ACC112 (cell line): Measurements from ENCODE around the gene MCRIP2.
A peak's percentile ranks its signal among the peaks of the same experiment; 100 is the strongest.

Experiments used
- H2AFZ ChIP-seq: fragments of 200-600 bp; sonication (generic); one replicate; pipeline ENCODE4 v1.6.0; 2017; ENCODE audit warnings: antibody characterized with exemption, low read length; ENCODE audit not compliant: unreplicated experiment
- H3K27ac ChIP-seq: fragments of 200-600 bp; sonication (generic); 2 replicates; pipeline ENCODE4 v1.5.1; 2014; ENCODE audit warnings: low read depth, mild to moderate bottlenecking, antibody characterized with exemption, low read length, moderate library complexity
- H3K27me3 ChIP-seq: fragments of 200-600 bp; sonication (generic); 2 replicates; pipeline ENCODE4 v1.6.1; 2014; ENCODE audit warnings: mild to moderate bottlenecking, antibody characterized with exemption, low read length, moderate library complexity, mixed read lengths; ENCODE audit not compliant: insufficient read depth
- H3K36me3 ChIP-seq: fragments of 200-600 bp; sonication (generic); 2 replicates; pipeline ENCODE4 v1.6.1; 2016; ENCODE audit warnings: mild to moderate bottlenecking, antibody characterized with exemption, low read length, moderate library complexity, mixed read lengths; ENCODE audit not compliant: insufficient read depth
- H3K4me1 ChIP-seq: fragments of 200-600 bp; sonication (generic); one replicate; pipeline ENCODE4 v1.6.1; 2016; ENCODE audit warnings: low read length, mixed read lengths; ENCODE audit not compliant: insufficient read depth, unreplicated experiment, control insufficient read depth
- H3K4me3 ChIP-seq: fragments of 200-600 bp; sonication (generic); 2 replicates; pipeline ENCODE4 v1.5.1; 2014; ENCODE audit warnings: mild to moderate bottlenecking, low read depth, low read length
- H3K79me2 ChIP-seq: fragments of 200-600 bp; sonication (generic); one replicate; pipeline ENCODE4 v1.6.0; 2016; ENCODE audit warnings: low read length; ENCODE audit not compliant: control insufficient read depth, unreplicated experiment, insufficient read depth

Gene MCRIP2

DNA sequence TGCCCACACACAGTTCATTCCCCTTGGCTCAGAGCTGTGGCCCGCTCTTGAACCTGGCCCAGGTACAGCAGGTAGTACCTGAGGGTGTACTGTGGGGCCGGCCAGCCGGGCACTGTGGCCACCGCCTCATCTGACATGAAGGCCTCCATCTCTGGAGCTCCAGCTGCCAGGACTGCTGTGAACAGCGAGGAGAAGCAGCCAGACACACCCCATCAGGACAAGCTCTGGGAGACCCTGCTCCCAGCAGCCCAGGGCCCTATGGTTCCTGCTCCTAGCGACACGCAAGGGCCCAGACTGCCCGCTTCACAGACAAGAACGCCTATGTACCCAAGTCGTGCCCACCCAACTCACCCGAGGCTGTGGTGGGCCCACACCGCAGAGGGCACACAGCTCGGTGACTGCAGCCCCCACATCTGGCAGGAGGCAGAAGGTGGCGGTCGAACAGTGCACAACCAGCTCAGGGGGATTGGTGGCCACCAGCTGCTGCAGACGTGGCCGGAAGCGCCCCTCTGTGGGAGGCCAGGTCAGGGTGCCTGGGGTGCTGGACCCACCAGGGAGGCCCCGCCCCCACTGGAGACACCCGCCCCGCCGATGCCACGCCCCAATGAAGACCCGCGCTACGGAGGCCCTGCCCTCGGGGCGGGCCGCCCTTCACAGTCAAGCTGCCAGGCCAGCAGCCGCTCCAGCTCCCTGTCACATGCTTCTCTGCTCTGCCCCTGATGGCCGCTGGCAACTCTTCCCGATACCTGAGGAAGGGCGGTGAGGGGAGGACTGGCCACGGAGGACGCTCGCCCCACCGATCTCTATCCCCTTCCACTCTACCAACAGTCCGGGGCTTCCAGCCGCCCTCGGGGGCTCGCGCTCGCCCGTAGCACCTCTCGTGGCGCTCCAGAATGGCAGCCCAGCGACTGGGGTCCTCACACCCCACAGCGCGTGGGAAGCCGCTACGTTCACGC, 37.5 kb downstream of the MCRIP2 start:
- H3K27me3 ChIP-seq: no peaks in the 10 kb centered on the region
- peaks cover 38% of the 10 kb centered on the region for H3K79me2 ChIP-seq
- peaks cover 16% of the 10 kb centered on the region; the same call in 1 of the 2 replicates for H3K36me3 ChIP-seq
- peak overlapping the region; percentile 31; the same call in 1 of the 2 replicates for H3K27ac ChIP-seq
- peak overlapping the region; percentile 83 for H3K4me3 ChIP-seq
- H2AFZ ChIP-seq: peak overlapping the region; percentile 87
- H3K4me1 ChIP-seq: peaks cover 24% of the 10 kb centered on the region

DNA sequence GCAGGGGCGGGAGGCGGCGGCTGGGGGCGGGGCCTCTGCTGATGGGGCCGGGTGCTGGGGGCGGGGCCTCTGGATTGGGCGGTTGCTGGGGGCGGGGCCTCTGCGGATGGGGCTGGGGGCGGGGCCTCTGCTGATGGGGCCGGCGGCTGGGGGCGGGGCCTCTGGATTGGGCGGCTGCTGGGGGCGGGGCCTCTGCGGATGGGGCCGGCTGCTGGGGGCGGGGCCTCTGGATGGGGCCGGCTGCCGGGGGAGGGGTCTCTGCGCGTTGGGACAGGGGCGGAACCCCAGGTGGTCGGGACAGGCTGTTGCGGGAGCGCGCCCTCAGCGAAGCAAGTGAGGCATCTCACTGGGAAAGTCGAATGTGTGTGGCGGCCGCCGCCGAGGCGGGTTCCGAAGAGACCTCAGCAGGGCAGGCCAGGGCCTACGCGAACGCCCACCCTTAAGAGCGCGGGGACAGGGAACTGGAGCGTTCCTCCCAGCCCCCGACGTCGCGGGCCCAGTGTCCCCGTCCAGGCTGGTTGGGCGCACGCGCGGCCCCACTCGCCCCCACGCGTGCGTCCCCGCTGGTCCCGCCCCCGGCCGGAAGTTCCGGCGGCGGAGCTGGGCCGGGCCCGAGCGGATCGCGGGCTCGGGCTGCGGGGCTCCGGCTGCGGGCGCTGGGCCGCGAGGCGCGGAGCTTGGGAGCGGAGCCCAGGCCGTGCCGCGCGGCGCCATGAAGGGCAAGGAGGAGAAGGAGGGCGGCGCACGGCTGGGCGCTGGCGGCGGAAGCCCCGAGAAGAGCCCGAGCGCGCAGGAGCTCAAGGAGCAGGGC, 38.4 kb downstream of the MCRIP2 start, which contains the start of gene STUB1:
STUB1 (plus strand) TSS at position 597 of the 811 bp plus-strand sequence; CDS start at position 713, 116 bp downstream.
- Histone ChIP-seq H3K4me1 (peaks cover 24% of the 10 kb centered on the region), H3K27ac (peak within 1 kb of the TSS; percentile 76), H2AFZ (peak within 1 kb of the TSS; percentile 87)

DNA sequence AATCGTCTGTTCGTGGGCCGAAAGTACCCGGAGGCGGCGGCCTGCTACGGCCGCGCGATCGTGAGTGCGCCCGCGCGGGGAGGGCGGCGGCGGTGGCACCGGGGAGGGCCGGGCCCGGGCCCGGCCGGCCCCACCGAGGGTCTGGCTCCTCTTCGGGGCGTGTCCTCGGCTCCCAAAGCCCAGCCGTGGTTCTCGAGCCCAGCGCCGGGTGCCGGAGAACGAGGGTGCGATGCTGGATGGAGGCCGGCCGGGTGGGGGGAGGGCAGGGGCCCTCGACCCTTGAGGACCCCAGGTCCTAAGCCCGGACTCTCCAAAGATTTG, 39.0 kb downstream of the MCRIP2 start:
- Histone ChIP-seq H3K79me2 (peaks cover 41% of the 10 kb centered on the region), H3K4me3 (peak overlapping the region; percentile 92), H3K27ac (peak overlapping the region; percentile 76), H3K27me3 (no peaks in the 10 kb centered on the region), H3K36me3 (peaks cover 23% of the 10 kb centered on the region; the same call in 1 of the 2 replicates), H3K4me1 (peaks cover 24% of the 10 kb centered on the region), H2AFZ (peak overlapping the region; percentile 29)

More for the DNA sequence above, 38.4 kb downstream of the MCRIP2 start, which contains the start of gene STUB1:
- Histone ChIP-seq H3K79me2 (peaks cover 38% of the 10 kb centered on the region), H3K27me3 (no peaks in the 10 kb centered on the region), H3K4me3 (peak within 1 kb of the TSS; percentile 92), H3K36me3 (peaks cover 17% of the 10 kb centered on the region; the same call in 1 of the 2 replicates)

DNA sequence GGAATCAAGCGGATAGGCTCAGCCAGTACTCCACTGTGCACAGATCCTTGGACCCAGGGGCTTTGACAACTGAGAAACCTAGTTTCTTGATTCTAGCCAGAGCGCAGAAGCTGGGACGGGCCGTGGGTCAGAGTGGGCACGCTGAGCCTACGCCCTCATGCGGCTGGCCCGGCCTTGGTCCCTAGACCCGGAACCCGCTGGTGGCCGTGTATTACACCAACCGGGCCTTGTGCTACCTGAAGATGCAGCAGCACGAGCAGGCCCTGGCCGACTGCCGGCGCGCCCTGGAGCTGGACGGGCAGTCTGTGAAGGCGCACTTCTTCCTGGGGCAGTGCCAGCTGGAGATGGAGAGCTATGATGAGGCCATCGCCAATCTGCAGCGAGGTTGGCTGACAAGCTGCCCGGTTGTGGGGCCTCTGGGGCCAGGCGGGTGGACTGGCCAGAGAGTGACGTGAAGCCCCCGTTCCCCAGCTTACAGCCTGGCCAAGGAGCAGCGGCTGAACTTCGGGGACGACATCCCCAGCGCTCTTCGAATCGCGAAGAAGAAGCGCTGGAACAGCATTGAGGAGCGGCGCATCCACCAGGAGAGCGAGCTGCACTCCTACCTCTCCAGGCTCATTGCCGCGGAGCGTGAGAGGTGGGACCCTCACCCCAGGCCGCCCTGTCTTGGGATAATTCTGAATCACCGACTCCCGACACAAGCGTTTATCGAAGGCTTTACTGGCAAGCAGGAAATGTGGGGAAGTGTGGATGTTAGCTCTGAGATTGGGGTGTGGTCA, 39.5 kb downstream of the MCRIP2 start:
- Histone ChIP-seq H3K4me3 (peak overlapping the region; percentile 92), H3K4me1 (peaks cover 24% of the 10 kb centered on the region), H3K36me3 (peaks cover 25% of the 10 kb centered on the region; the same call in 1 of the 2 replicates), H3K27me3 (no peaks in the 10 kb centered on the region), H2AFZ (peak overlapping the region; percentile 29), H3K79me2 (peaks cover 42% of the 10 kb centered on the region), H3K27ac (peak overlapping the region; percentile 76)

DNA sequence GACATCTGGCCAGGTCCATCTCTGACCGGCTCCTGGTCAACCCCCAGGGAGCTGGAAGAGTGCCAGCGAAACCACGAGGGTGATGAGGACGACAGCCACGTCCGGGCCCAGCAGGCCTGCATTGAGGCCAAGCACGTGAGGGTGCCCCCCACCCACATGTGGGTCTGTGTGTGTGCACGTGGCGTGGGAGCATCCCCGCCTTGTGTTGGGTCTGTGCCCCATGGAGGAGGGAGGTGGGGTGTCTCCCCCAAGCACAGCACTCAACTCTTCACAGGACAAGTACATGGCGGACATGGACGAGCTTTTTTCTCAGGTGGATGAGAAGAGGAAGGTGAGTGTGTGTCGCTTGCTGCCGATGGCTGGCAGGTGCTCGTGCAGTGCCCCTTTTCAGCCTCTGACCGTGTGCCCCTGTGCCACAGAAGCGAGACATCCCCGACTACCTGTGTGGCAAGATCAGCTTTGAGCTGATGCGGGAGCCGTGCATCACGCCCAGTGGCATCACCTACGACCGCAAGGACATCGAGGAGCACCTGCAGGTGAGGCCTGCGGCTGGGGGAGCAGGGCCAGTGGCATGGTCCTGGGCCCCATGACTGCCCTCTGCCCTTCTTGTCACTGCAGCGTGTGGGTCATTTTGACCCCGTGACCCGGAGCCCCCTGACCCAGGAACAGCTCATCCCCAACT, 40.3 kb downstream of the MCRIP2 start:
- Histone ChIP-seq H3K36me3 (peaks cover 25% of the 10 kb centered on the region; the same call in 1 of the 2 replicates), H3K79me2 (peaks cover 42% of the 10 kb centered on the region), H3K27me3 (no peaks in the 10 kb centered on the region), H2AFZ (no peak overlapping the region), H3K27ac (no peak overlapping the region), H3K4me3 (peak overlapping the region; percentile 92), H3K4me1 (peaks cover 24% of the 10 kb centered on the region)

DNA sequence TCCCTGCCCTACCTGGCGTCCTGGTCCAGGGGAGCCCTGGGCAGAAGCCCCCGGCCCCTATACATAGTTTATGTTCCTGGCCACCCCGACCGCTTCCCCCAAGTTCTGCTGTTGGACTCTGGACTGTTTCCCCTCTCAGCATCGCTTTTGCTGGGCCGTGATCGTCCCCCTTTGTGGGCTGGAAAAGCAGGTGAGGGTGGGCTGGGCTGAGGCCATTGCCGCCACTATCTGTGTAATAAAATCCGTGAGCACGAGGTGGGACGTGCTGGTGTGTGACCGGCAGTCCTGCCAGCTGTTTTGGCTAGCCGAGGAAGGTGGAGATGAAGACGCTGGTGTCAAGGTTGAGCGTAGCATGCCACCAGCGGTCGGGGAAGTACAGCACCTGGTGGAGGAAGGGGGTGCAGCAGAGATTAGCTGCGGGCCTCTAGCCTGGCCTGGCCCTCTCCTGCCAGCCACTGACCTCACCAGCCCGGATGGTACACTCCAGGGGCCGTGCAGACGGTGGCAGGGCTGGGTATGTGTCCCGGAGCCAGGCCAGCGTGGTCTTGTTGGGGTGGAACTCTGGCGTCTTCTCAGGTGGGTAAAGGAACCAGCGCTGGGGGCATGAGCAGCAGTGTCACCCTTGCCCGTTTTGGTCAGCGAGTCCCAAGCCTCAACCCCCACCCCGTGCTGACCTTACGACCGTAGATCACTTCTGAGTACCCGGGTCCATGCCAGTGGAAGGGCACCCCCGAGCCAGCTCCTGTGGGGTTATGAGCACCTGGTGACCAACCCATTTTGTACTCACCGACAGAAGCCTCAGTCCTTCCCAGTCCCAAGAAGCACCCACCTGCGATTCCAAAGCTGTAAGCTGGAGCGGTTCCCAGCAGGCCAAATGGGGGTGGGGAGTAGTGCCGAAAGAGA, 41.1 kb downstream of the MCRIP2 start:
- Histone ChIP-seq H3K4me3 (peak overlapping the region; percentile 92), H3K36me3 (peaks cover 25% of the 10 kb centered on the region; the same call in 1 of the 2 replicates), H3K27ac (no peak overlapping the region), H3K27me3 (no peaks in the 10 kb centered on the region), H3K79me2 (peaks cover 43% of the 10 kb centered on the region), H3K4me1 (peaks cover 24% of the 10 kb centered on the region), H2AFZ (no peak overlapping the region)

DNA sequence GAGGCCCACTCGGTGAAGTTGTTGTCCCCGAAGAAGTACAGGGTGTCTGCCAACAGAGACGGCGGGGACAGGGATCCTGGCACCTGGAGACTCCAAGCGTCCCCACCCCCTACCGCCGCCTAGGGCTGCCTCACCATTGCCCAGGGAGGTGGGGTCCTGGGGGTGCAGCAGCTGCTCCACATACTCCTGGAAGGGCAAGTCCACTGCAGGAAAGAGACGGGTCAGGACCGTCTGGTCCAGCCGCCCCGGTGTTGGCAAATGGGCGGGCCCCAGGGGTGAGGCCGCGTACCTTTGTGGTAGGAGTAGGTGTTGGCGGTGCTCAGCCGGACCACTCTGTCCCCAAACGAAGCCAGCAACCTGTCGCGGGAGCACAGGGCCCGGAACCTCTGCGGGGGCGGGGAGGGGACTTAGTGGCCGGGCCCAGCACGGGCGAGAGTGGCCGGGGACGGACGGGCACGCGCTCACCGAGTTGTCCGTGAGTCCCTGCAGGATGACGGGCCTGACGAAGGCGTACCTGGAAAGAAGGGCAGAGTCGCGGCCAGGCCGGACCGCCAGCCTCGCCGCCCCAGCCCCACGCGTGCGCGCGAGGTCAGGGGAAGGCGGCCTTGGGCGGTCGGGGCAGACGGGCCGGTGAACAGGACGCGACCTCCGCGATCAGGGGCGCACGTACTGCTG, 41.9 kb downstream of the MCRIP2 start:
- peaks cover 24% of the 10 kb centered on the region for H3K4me1 ChIP-seq
- H3K27me3 ChIP-seq: no peaks in the 10 kb centered on the region
- H3K4me3 ChIP-seq: peak overlapping the region; percentile 92
- no peak overlapping the region for H2AFZ ChIP-seq
- H3K27ac ChIP-seq: peak overlapping the region; percentile 58
- peaks cover 43% of the 10 kb centered on the region for H3K79me2 ChIP-seq
- H3K36me3 ChIP-seq: peaks cover 25% of the 10 kb centered on the region; the same call in 1 of the 2 replicates

DNA sequence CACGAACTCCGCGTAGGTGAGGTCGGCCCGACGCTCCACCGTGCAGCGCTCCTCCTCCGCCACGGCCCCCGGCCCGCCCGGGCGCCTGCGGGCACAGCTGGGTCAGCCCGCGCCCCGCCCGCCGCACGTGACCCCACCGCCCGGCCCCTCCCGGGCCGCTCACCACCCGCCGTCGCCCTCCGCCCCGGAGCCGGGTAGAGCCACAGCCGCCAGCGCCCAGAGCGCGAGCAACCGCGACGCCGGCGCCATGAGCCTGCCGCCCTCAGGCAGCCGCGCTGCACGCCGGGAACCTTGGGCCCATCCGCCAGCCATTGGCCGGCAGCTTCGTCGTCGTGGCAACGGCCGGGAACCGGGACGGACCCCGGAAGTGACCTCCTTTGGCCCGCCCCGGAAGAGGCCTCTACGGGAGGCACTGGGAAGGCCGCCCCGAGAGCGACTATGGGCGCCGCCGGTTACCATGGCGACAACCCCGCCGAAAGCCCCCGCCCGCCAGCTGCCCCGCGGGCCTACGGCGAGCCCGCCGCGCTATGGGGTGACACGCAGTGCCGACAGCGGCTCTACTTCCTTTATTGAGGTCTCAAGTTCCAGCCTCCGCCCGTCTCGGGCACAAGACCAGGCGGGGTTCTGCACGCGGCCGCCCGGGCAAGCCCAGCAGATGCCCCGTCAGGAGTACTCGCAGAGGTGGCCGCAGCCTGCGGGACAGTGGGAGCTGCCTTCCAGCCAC, 42.6 kb downstream of the MCRIP2 start, which contains the start of gene JMJD8:
JMJD8 (minus strand) TSS at position 264 of the 724 bp plus-strand sequence; CDS start at position 249, 15 bp downstream.
- Histone ChIP-seq H3K36me3 (peaks cover 25% of the 10 kb centered on the region; the same call in 1 of the 2 replicates), H3K4me3 (peak within 1 kb of the TSS; percentile 92), H3K27ac (peak within 1 kb of the TSS; percentile 58), H3K79me2 (peaks cover 49% of the 10 kb centered on the region), H3K27me3 (no peaks in the 10 kb centered on the region), H2AFZ (peak within 1 kb of the TSS; percentile 25), H3K4me1 (peaks cover 24% of the 10 kb centered on the region)
